ENCODE measurements around the gene SMIM44. TPM values are rescaled to one million over a fixed set of nuclear protein-coding genes. Genes with fewer than 3 reads are reported as not detected.

SMIM44 gene
- total RNA-seq, 4 donors from 2014 or later = not detected

DNA sequence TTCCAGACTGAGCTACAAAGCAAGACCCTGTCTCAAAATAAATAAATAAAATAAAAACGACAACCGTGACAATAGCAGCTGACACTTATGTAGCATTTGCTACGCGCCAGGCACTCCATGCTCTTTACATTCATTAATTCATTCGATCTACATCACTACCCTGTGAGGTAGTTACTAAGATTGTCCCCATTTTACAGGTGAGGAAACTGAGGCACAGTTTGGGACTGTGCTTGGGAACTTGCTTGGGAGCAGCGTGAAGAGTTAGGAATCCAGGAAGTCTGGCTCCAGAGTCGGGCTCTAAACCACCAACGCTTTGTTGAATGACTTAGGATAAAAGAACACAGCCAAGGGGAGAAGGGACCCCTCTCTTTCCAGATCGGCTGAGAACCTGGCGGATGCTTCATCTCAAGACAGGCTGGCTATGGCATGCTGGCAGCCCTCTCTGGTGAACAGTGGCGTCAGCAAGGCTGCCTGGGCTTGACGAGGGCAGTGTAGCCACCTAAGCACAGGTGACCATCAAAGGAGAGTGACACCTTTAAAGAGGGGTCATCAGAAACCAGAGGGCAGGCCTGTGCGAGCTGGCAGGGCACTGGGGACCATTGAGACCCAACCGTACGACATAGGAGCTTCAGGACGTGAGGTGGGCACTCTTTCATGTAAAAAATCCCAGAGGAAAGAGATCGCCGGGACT lies 16.6 kb upstream of the SMIM44 start:
- ATAC-seq (ENCODE audit: low FRiP score) = no peak
- TF ChIP-seq, protein P1, sequence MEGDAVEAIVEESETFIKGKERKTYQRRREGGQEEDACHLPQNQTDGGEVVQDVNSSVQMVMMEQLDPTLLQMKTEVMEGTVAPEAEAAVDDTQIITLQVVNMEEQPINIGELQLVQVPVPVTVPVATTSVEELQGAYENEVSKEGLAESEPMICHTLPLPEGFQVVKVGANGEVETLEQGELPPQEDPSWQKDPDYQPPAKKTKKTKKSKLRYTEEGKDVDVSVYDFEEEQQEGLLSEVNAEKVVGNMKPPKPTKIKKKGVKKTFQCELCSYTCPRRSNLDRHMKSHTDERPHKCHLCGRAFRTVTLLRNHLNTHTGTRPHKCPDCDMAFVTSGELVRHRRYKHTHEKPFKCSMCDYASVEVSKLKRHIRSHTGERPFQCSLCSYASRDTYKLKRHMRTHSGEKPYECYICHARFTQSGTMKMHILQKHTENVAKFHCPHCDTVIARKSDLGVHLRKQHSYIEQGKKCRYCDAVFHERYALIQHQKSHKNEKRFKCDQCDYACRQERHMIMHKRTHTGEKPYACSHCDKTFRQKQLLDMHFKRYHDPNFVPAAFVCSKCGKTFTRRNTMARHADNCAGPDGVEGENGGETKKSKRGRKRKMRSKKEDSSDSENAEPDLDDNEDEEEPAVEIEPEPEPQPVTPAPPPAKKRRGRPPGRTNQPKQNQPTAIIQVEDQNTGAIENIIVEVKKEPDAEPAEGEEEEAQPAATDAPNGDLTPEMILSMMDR (IDR thresholded peaks at IDR 0.05) = no peak
- no peak for DNase-seq (ENCODE audit: low spot score)

DNA sequence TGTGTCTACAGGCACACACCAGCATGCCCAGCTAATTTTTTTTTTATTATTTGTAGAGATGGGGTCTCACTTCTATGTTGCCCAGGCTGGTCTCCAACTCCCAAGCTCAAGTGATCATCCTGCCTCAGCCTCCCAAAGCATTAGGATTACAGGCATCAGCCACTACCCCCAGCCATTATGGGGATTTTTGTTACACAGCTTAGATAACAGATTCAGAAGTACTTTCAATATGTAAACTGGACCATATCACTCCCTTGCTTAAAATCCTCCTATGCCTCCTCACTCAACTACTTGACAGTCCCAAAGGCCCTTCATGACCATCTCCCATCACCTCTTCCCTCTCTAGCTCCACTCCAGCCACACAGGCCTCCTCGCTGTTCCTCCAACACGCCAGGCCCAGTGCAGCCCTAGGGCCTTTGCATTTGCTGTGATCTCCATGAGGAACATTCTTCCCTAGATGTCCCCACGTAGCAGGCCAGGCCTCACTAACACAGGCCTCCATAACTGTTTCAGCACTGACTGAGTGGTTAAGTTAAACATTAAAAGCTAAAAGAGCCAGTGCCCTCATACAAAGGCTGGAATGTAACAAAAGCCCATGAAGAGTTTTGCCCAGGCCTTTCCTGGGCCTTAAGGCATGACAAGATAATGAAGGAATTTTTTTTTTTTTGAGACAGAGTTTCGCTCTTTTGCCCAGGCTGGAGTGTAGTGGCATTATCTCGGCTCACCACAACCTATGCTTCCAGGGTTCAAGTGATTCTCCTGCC lies 14.7 kb upstream of the SMIM44 start:
- no peak for ATAC-seq (ENCODE audit: low FRiP score)
- TF ChIP-seq, protein P1 (IDR thresholded peaks at IDR 0.05) = no peak
- no peak for DNase-seq (ENCODE audit: low spot score)

DNA sequence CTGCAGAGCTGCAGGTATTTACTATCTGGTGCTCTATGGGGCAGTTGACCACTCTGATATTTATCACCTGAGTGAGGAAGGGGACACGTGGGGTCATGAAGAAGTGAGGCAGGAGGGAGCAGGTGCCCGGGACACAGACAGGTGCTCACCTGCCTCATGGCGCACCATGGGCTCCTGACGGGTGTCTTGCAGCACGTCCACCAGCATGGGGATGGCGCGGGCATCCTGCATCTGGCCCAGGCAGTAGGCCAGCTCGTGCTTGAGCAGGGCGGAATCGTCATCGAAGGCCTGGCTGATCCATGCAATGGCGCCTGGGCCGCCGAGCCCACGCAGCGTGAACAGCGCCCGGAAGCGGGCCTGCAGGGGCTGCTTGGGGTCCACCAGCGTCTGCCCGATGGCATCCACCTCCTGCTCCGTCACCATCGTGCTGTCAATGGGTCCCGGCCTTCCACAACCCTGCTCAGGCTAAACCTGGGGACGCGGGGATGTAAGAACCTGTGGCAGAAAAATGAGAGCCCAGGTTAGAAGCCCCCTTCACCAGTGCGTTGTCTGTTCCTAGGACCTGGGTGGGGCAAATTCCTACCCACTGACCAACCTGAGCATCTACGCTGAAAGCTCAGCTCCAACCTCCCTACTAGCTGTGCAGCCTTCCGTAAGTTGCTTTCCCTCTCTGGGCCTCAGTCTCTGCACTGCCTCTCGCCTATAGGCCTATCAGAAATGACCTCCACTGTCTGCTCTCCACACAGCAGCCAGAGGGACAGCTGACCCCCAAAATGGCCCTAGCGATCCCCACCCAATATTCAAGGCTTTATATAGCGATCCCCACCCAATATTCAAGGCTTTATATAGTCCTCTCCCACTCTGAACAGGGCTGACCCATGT lies 13.4 kb upstream of the SMIM44 start:
- DNase-seq (ENCODE audit: low spot score) = no peak
- no peak for ATAC-seq (ENCODE audit: low FRiP score)
- TF ChIP-seq, protein P1 (IDR thresholded peaks at IDR 0.05) = no peak

DNA sequence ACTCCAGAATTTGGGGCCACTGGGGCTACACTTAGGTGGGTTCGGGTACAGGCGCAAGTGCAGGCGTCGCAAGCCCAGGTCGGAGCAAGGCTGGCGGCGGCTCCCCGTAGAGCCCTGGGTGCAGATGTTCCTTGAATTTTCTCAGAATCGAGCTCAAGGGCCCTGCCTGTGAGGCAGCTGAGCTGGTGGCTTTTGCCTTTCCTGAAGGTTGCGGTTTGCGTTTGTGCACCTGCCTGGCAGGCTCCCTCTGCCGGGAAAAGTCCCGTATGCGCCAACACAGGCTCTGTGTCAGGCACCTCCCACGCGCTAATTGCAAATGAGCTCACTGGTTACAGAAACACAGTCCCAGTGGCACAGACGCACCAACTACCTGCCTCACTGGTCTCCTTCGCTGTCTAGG lies 11.3 kb upstream of the SMIM44 start:
- ATAC-seq (ENCODE audit: low FRiP score) (no peak), DNase-seq (ENCODE audit: low spot score) (no peak)
- TF ChIP-seq, protein P1 (IDR thresholded peaks at IDR 0.05) = no peak

DNA sequence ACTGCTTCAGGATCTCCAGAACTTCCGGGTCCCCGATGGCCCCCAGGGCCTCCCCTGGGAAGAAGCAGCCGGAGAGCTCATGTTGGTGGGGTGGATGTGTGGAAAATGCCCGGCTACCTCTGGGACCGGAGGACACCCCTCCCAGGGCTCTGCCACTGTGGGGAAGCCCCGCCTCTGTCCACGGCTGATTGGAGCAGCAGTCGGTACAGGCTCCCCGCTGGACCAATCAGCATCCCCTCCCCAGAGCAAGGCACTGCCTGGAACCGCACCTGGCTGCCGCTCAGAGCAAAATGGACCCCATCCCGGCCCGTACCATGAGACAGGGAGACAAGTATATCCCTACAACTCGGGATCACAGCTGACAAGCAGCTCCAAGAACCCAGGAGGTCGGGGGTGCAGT lies 10.8 kb upstream of the SMIM44 start:
- DNase-seq (ENCODE audit: low spot score) (no peak), ATAC-seq (ENCODE audit: low FRiP score) (no peak)
- TF ChIP-seq, protein P1 (IDR thresholded peaks at IDR 0.05) = no peak

DNA sequence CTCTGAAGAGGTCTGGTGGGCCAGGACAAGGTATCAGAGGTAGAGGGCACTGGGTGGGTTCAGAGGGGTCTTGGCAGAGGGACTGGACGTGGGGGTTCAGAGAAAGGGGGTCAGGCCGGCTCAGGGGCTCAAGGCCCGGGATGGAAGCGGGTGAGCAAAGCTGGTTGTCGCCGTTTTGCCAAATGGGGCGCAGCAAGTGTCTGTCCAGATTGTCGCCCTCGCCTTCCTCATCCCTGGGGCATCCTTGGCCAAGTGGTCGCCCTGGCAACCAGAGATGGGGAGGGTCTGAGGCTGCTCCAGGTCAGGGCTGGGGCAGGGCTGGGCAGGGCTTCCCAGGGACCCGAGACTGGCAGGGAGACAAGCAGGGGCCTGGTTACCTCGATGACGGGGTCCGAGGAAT lies 10.4 kb upstream of the SMIM44 start:
- ATAC-seq (ENCODE audit: low FRiP score) (no peak), DNase-seq (ENCODE audit: low spot score) (no peak)
- TF ChIP-seq, protein P1 (IDR thresholded peaks at IDR 0.05) = no peak

Data from omental fat pad (tissue), 4 donors.